SJCRH30 (cell line): Measurements from ENCODE around the gene ARFGAP3. TPM values are rescaled to one million over a fixed set of nuclear protein-coding genes. Genes with fewer than 3 reads are reported as not detected.
A peak's percentile ranks its signal among the peaks of the same experiment; 100 is the strongest.

Experiments used
- DNase-seq, 2 experiments: peaks; one replicate each; pipeline ENCODE4 v3.0.0-alpha.2; 2015 to 2020
- H3K27ac ChIP-seq: fragments of 250-450 bp; sonication (Bioruptor Pico); 2 replicates; pipeline ENCODE4 v1.5.1; 2020; ENCODE audit warnings: mild to moderate bottlenecking, moderate library complexity
- H3K27me3 ChIP-seq: fragments of 250-450 bp; sonication (Bioruptor Pico); 2 replicates; pipeline ENCODE4 v1.5.1; 2020; ENCODE audit warnings: mild to moderate bottlenecking, moderate library complexity
- H3K36me3 ChIP-seq: fragments of 250-450 bp; sonication (Bioruptor Pico); 2 replicates; pipeline ENCODE4 v1.5.1; 2020; ENCODE audit warnings: mild to moderate bottlenecking, moderate library complexity
- H3K4me1 ChIP-seq: fragments of 250-450 bp; sonication (Bioruptor Pico); 2 replicates; pipeline ENCODE4 v1.5.1; 2020; ENCODE audit warnings: mild to moderate bottlenecking, moderate library complexity
- H3K4me3 ChIP-seq: fragments of 250-450 bp; sonication (Bioruptor Pico); 2 replicates; pipeline ENCODE4 v1.5.1; 2020; ENCODE audit warnings: mild to moderate bottlenecking, moderate library complexity
- H3K9me3 ChIP-seq: fragments of 250-450 bp; sonication (Bioruptor Pico); replicated peaks from 2 replicates; pipeline ENCODE4 v1.5.1; 2020; ENCODE audit warnings: mild to moderate bottlenecking, moderate library complexity
- total RNA-seq: library from RNA; depleted of rRNA; stranded (reverse); fragments of >200 nt; shearing (Covaris generic); gene quantifications from 2 replicates; pipeline ENCODE4 v1.2.3, GENCODE V29; 2014; rRNA removed

Gene ARFGAP3, protein sequence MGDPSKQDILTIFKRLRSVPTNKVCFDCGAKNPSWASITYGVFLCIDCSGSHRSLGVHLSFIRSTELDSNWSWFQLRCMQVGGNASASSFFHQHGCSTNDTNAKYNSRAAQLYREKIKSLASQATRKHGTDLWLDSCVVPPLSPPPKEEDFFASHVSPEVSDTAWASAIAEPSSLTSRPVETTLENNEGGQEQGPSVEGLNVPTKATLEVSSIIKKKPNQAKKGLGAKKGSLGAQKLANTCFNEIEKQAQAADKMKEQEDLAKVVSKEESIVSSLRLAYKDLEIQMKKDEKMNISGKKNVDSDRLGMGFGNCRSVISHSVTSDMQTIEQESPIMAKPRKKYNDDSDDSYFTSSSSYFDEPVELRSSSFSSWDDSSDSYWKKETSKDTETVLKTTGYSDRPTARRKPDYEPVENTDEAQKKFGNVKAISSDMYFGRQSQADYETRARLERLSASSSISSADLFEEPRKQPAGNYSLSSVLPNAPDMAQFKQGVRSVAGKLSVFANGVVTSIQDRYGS
- total RNA-seq: 47.2 and 47.5 TPM in 2 replicates

DNA sequence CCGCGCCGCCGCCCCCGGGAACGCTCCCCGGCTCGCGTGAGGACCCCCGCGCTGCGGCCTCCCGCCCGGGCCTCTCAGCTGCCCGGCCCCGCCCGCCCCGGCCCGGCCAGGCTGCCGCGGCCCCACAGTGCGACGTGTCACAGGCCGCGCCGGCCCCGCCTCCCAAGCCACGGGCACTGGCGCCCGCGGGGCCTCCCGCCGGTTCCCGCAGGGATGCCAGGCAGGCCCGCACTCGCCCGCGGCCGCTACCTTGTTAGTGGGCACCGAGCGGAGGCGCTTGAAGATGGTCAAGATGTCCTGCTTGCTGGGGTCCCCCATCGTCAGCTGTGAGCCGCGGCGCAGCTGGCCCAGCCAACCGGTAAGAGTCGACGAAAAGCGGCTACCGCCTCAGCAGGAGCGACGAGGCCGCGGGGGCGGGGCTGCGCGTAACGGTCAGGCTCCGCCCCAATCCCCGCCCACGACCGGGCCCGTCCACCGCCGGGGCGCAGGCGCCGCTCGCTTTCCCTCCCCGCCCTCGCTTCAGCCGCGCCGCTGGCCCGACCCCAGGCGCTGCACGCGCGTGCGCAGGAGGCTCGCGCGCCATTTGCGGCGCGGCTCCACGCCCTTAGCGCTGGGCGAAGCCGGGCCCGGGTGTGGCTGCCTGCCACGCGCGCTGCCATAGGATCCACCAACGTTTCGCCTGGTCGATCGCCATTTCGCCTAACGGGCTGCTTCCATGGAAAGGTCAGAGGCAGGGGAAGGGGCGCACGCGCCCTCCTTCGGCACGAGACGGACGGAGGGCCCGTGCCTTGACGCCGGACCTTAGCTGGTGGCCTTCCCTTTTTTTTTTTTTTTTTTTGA, at the start of gene ARFGAP3:
Gene ARFGAP3, minus strand, starts transcription at position 409 of the 840 bp plus-strand sequence. Its CDS starts 91 bp downstream, at position 318.
- peak; percentile 94 to 95 for DNase-seq

DNA sequence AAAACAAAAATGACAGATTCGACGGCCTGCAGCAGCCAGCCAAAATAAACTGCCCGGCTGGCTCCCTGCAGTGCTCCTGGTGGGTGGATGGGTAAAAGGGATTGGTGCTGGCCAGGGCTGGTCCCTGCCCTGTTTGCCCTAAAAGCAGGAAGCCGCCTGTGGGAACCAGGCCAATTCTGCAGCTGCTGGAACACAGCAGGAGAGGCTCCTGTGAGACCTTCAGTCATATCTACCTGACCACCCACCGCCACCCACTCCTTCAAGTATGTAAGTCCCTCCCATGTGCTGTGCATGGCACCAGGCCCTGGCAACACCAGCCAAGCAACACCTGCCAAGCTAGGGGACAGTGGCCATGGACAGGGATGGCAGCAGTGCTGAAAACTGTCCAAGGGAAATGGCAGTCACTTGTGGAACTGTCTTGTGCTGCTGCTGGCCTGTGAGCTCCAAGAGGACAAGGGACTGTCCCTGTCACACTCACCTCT, 48.7 kb upstream of the ARFGAP3 start:
- DNase-seq: peak; percentile 70 to 72
- Histone ChIP-seq H3K4me1 (peaks cover 63% of the 10 kb centered on the region), H3K9me3 (no peaks in the 10 kb centered on the region), H3K27ac (no peak overlapping the region), H3K27me3 (no peaks in the 10 kb centered on the region), H3K36me3 (peaks cover 20% of the 10 kb centered on the region), H3K4me3 (no peak overlapping the region)

More for the DNA sequence above, at the start of gene ARFGAP3:
- Histone ChIP-seq H3K4me3 (peak within 1 kb of the TSS; percentile 89), H3K27ac (peak within 1 kb of the TSS; percentile 66), H3K36me3 (peaks cover 12% of the 10 kb centered on the region; the same call in 1 of the 2 replicates), H3K4me1 (peaks cover 16% of the 10 kb centered on the region), H3K27me3 (no peaks in the 10 kb centered on the region), H3K9me3 (no peaks in the 10 kb centered on the region)

DNA sequence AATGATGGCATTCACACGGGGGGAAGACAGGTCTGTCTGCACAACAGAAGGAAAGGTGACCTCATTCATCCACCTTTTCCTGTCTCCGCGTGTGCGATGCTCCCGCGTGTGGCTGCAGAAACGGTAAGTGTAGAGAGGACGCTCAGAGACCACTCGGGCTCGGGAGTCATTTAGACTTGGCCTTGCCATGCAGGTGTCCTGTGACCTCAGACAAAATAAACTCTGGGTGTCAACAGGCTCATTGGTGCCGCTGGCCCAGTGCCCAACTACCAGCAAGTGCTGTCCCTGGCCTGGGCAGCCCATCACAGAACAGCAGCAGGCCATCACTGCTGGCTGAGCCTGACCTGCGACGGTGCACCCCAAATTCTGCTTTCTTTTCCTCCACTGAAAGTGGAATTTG, 48.1 kb upstream of the ARFGAP3 start:
- no peak for DNase-seq
- H3K36me3 ChIP-seq: peaks cover 24% of the 10 kb centered on the region
- peaks cover 63% of the 10 kb centered on the region for H3K4me1 ChIP-seq
- no peaks in the 10 kb centered on the region for H3K27me3 ChIP-seq
- no peak overlapping the region for H3K4me3 ChIP-seq
- no peak overlapping the region for H3K27ac ChIP-seq
- H3K9me3 ChIP-seq: no peaks in the 10 kb centered on the region

DNA sequence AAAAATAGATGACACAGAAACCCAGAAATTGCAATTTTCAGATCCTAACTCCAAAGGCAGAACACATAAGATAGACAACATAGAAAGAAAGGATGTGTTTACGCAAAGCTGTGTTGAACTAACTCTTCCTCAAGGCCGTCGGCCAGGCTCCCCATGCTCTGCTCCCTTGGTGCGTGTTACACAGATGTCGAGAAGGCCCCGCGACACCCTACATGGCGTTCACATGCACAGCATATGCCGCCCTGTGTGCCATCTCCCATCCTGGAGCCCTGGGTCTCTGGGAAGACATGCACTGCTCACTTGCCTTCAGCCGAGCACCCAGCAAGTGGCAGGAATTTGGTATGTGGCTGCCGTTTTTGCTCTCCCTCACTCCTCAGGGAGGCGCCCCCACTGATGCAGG, 47.0 kb upstream of the ARFGAP3 start:
- H3K27me3 ChIP-seq: no peaks in the 10 kb centered on the region
- H3K27ac ChIP-seq: no peak overlapping the region
- H3K36me3 ChIP-seq: peaks cover 18% of the 10 kb centered on the region
- H3K9me3 ChIP-seq: no peaks in the 10 kb centered on the region
- DNase-seq: no peak
- peaks cover 55% of the 10 kb centered on the region for H3K4me1 ChIP-seq
- H3K4me3 ChIP-seq: no peak overlapping the region

DNA sequence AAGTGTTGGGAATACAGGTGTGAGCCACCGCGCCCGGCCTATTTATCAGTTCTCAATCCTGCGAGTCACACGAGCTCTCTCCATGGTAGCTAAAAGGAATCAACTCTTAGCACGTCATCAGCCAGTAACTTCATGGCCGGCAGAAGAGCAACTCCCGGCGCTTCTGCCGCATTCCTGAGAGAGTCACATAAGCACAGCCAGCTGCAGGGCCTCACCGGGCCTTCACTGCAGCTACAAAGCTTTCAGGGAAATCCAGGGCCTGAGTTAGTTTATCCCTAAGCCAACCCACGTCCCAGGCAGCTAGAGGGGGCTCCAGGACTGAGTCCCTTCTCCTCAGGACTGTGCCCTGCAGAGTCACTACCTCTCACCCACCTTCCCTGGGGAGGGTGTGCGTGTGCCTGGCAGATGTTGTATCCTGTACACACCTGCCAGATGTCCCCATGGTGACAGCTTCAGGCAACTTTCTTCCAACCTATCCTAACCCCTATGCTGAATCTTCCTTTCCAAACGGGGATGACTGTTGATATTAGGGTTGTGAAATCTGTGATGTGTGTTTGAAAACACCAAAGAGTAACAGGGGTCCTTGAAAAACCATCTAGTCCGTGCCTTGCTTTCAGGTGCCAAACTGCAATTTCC, 45.9 kb upstream of the ARFGAP3 start:
- Histone ChIP-seq H3K27ac (no peak overlapping the region), H3K4me1 (peaks cover 44% of the 10 kb centered on the region), H3K36me3 (peaks cover 16% of the 10 kb centered on the region), H3K9me3 (no peaks in the 10 kb centered on the region), H3K4me3 (no peak overlapping the region), H3K27me3 (no peaks in the 10 kb centered on the region)
- DNase-seq: no peak

DNA sequence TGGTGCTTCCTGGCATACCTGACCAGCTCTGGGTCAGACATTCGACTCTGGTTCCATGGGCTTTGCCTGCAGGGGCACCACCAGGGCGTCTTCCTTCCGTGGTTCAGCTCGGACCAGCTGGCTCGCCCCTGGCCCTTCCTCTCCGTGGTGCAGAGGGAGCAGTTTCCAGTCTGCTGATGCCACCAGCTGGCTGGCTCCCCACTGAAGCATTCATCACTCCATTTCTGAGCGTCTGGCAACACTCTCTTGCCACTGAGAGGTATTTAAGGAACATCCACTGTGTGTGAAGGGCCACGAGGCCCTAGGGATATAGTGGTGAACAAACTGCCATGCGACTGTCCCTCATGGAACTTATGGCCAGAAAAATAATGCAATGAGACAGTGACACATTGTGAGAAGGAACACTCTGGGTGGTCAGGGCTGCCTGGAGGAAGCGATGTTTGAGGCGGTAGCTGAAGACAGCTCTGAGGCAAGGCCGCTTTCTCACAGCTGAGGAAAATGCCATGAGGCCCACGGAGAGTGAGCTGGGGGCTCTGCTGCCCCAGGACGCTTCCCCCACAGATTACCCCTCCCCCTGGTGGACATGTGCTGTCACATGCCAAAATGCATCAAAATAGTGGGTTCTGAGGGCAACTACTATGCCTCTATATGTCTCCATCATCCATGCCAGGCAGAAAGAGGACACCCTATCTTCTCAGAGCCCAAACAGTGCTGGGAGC, 44.9 kb upstream of the ARFGAP3 start:
- Histone ChIP-seq H3K27ac (no peak overlapping the region; the same call in 1 of the 2 replicates), H3K4me3 (no peak overlapping the region), H3K27me3 (no peaks in the 10 kb centered on the region), H3K4me1 (peaks cover 34% of the 10 kb centered on the region), H3K9me3 (no peaks in the 10 kb centered on the region), H3K36me3 (peaks cover 14% of the 10 kb centered on the region)
- DNase-seq: peak; percentile 37 to 51

DNA sequence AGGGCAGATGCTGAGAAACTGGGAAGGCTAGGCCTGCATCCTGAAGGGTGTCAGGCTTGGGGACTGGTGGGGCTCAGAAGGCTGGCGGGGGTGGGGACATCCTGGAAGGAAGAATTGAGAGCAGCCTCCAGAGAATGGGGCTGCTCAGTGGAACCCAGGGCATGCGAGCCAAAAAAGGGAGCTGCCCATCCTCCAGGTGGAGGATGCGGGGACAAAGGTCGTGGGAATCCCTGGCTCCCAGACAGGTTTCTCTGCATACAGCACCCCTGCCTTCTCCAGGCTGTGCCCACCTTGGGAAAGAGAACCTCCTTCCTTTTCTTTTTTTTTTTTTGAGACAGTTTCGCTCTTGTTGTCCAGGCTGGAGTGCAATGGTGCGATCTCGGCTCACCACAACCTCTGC, 40.9 kb upstream of the ARFGAP3 start:
- no peaks in the 10 kb centered on the region for H3K27me3 ChIP-seq
- H3K9me3 ChIP-seq: no peaks in the 10 kb centered on the region
- no peak for DNase-seq
- peaks cover 16% of the 10 kb centered on the region for H3K4me1 ChIP-seq
- H3K4me3 ChIP-seq: no peak overlapping the region
- H3K27ac ChIP-seq: no peak overlapping the region
- H3K36me3 ChIP-seq: peaks cover 11% of the 10 kb centered on the region

DNA sequence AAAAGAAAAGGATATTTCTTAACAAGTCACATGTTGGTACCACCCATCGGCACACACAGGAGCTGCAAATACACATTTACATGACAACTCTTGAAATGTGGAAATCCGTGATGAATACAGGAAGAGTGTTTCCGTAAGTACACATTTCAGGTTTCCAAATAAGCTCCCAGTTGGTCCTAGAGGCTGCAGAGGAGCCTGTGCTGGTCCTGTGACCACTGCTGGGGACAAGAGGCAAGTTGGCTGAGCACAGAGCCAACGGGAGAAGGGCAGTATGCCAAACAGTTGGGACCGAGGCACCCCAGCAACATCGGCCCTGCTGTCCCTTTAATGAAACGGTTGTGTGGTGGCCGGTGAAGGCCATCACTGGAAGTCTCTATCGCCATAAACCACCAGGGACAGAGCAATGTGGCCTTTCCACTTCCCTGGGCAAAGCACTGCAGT, 38.5 kb upstream of the ARFGAP3 start:
- Histone ChIP-seq H3K27ac (no peak overlapping the region), H3K36me3 (peaks cover 15% of the 10 kb centered on the region), H3K4me3 (no peak overlapping the region), H3K4me1 (peaks cover 2% of the 10 kb centered on the region), H3K9me3 (no peaks in the 10 kb centered on the region), H3K27me3 (no peaks in the 10 kb centered on the region)
- DNase-seq: no peak

DNA sequence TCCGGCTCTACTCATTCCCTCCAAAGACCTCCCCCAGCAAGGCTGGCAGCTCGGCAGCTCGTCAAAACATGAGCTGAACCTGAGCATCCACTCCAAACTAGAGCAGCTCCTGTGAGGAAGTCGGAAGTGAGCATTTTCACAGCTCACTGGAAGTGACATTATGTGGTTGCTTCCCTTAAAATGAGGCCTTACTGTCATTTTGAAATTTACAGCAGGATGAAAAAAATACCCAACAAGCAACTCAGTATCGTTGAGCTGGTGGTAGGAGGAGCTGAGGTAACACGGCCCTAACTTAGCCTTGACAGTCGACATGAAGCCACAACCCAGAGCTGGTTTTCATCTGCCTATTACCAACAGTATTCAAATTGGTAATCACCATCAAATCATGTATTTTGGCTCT, 38.0 kb upstream of the ARFGAP3 start:
- no peak overlapping the region for H3K27ac ChIP-seq
- no peaks in the 10 kb centered on the region; the same call in 1 of the 2 replicates for H3K4me1 ChIP-seq
- H3K27me3 ChIP-seq: no peaks in the 10 kb centered on the region
- H3K4me3 ChIP-seq: no peak overlapping the region
- peaks cover 16% of the 10 kb centered on the region for H3K36me3 ChIP-seq
- DNase-seq: no peak
- H3K9me3 ChIP-seq: no peaks in the 10 kb centered on the region

DNA sequence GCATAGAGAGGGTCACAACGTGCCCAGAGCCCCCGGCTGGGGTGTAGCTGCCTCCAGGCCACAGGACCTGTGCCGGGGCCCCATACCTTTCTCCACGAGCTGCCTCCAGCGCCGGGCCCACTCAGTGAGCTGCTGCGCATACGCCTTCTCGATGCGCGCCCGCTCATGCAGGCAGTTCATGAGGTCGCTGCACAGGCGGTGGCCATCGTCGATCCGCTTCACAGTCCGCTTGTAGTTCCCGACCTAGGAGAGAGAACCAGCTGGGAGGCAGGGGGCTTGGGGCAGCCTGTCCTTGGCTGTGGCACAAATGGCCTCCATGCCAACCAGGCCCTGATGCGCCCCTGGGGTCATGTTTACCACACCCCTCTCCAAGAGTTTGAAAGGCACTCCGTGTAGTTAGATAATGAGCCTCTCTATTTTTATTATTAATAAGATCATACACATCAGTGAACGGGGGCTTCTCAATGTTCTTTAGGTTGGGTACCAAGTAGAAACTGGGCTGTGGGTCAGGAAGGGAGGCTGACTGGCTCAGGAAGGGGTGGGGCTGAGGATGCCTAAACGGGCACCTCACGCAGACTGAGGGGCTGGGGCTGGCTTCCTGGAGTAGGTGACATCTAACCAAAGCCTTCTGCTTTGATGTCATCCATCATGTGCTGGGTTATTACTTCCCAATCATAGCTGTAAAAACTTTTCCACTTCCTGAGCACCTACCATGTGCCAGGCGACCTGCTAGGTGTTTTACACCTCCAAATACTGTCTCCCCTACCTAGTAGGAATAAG, 36.5 kb upstream of the ARFGAP3 start:
- Histone ChIP-seq H3K27me3 (no peaks in the 10 kb centered on the region), H3K36me3 (peaks cover 21% of the 10 kb centered on the region), H3K4me3 (no peak overlapping the region), H3K4me1 (no peaks in the 10 kb centered on the region; the same call in 1 of the 2 replicates), H3K9me3 (no peaks in the 10 kb centered on the region), H3K27ac (no peak overlapping the region)
- no peak for DNase-seq

DNA sequence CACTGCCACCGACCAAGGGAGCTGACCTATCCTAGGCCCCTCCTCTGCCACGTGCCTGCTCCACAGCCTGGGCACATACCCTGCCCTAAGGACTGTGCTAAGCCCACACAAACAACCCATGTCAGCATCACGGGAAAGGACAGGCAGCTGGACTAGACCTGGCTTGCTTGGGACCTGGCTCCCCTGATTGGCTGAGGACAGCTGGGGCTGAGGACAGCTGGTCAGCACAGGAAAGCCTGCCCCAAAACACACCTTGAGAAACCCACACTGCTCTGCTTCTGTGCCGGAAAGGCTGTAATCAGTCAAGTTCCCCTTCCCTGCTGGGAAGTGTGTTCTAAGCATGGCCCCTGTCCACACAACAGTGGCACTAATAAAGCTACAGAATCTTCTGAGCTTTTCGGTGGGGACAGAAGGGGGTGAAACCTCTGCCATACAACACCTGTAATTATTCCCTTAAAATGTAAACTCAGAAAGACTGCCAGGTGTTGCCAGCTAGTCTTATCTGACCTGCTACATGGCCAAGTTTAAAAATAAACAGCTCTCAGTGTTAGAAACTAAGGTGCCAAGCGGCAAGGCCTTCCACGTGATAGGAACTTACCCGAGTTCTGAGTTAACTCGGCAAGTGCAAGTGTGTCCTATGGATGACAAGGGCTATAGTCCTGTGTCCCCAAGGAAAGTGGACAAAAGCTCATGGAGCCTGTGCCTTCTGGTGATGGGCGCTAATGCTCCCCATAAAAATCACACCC, 35.7 kb upstream of the ARFGAP3 start:
- Histone ChIP-seq H3K4me1 (no peaks in the 10 kb centered on the region; the same call in 1 of the 2 replicates), H3K4me3 (no peak overlapping the region), H3K27ac (no peak overlapping the region), H3K27me3 (no peaks in the 10 kb centered on the region), H3K9me3 (no peaks in the 10 kb centered on the region), H3K36me3 (peaks cover 26% of the 10 kb centered on the region)
- peak; percentile 35 to 55 for DNase-seq

DNA sequence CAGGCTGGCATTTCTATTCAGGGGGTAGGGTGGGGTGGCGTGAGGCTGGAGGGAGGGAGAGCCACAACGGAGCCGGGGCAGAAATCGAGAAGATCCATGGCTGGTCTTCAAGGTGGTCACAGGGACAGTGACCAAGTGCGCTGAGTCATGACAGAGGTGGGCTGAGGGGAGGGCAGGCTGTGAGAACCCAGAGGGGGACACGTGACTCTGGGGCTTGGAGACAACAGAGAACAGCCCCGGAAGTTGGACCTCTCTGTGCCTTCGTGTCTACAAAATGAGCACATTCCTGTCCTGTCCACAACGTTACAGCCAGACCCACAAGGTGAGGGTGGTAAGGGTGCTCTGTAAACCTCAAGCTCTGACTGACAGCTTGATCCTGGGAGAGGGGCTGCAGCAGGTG, 35.1 kb upstream of the ARFGAP3 start:
- Histone ChIP-seq H3K9me3 (no peaks in the 10 kb centered on the region), H3K4me3 (no peak overlapping the region), H3K36me3 (peaks cover 27% of the 10 kb centered on the region), H3K27me3 (no peaks in the 10 kb centered on the region), H3K4me1 (no peaks in the 10 kb centered on the region; the same call in 1 of the 2 replicates), H3K27ac (no peak overlapping the region)
- no peak for DNase-seq

DNA sequence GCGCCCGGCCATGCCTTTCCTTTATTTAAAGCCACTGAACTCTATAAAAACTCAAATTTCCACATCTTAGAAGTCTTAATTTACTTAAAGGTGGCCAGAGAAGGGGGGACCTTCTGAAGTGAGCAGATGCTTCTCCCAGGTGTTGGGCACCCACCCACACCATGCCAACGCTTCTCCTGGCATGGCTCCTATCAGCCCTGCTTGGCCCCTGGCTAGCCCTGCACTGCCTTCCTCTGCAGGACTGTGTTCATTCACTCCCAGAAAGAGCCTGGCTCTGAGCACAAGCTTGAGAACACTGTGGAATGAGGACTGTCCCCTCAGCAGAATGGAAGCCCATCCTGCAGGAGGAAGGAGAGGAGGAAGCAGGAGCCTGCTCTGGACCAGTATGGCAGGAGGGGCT, 34.6 kb upstream of the ARFGAP3 start:
- no peaks in the 10 kb centered on the region for H3K9me3 ChIP-seq
- no peak overlapping the region for H3K4me3 ChIP-seq
- H3K4me1 ChIP-seq: no peaks in the 10 kb centered on the region; the same call in 1 of the 2 replicates
- no peaks in the 10 kb centered on the region for H3K27me3 ChIP-seq
- no peak for DNase-seq
- peaks cover 29% of the 10 kb centered on the region for H3K36me3 ChIP-seq
- no peak overlapping the region for H3K27ac ChIP-seq
